Measurements from ENCODE around the gene ARHGEF40.
A peak's percentile ranks its signal among the peaks of the same experiment; 100 is the strongest.

The ARHGEF40 gene

GRCh38 chr14:21083565-21084325 lies 13.6 kb downstream of the ARHGEF40 start:
- DNase-seq (ENCODE audit: low spot score), result no peak

GRCh38 chr14:21084396-21084795 lies 14.3 kb downstream of the ARHGEF40 start:
- no peak for DNase-seq (ENCODE audit: low spot score)

GRCh38 chr14:21084998-21085853 lies 15.1 kb downstream of the ARHGEF40 start:
- no peak for DNase-seq (ENCODE audit: low spot score)

DNA sequence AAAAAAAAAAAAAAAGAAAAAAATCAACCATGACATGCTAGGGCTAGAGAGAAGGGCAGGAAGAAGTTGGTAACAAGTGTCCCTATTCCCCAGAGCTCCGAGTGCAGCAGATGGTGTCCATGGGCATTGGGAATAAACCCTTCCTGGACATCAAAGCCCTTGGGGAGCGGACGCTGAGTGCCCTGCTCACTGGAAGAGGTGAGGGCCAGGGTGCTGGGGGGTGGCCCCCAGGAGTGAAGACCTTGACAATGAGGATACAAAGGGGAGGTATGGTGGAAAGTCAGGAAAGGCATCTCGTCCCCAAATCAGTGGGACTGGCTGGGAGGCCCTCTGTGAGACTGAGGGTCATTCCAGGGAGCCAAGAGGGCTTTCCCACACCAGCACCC lies 16.8 kb downstream of the ARHGEF40 start:
- DNase-seq (ENCODE audit: low spot score), result no peak

DNA sequence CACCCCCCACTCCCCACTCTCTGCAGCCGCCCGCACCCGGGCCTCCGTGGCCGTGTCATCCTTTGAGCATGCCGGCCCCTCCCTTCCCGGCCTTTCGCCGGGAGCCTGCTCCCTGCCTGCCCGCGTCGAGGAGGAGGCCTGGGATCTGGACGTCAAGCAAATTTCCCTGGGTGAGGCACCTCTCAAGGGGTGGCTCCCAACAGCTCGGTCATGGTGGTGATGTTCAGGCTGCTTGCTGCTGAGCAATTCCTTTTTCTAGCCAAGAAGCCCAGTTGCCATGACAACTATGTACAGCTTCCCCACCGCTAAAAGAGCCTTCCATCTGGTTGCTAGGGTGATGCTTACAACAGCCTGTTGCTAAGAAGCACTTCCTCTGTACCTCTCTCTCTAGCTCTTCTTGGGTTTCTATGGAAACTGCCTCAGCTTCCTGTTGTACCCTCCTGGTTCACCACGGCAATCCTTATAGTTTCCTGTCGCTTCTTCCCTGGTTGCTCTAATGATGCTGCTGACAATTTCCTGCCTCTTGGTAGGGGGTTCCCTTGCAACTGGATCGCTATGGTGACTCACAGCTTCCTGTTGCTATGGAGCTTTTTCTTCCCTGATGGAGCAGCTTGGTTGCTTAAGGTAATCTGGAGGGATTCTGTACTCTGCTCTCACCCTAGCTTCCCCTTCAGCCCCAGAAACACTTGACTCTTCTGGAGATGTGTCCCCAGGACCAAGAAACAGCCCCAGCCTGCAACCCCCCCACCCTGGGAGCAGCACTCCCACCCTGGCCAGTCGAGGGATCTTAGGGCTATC lies 17.4 kb downstream of the ARHGEF40 start:
- peak; percentile 45 for DNase-seq (ENCODE audit: low spot score)

DNA sequence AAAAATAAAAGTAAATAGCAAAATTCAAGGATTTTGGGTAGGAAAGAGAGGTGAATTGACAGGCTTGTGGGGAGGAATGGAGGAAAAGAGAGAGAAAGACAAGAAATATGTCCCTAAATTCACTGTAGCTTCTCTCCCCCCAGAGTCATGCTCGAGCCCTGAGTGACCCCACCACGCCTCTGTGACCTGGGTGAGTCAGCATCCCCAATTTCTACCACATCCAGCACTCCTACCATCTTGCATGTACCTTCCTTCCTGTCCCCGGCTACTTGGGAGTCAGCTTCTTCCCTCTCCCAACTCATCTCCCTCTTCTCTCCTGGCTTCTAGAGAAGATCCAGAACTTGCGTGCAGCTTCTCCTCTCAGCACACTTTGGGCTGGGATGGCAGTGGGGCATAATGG lies 18.6 kb downstream of the ARHGEF40 start:
- DNase-seq (ENCODE audit: low spot score), result no peak

DNA sequence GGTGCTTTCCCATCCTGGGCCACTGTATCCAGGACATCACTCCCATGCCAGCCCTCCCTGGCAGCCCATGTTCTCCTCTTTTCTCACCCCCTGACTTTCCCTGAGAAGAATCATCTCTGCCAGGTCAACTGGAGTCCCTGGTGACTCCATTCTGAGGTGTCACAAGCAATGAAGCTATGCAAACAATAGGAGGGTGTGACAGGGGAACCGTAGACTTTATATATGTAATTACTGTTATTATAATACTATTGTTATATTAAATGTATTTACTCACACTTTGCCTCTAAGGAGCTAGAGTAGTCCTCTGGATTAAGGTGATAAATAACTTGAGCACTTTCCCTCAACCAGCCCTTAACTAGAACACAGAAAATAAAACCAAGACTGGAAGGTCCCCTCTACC lies 19.2 kb downstream of the ARHGEF40 start:
- no peak for DNase-seq (ENCODE audit: low spot score)

- DNase-seq (ENCODE audit: low spot score), result no peak
Observed at GRCh38 chr14:21089877-21090193, 19.7 kb downstream of the ARHGEF40 start.

DNA sequence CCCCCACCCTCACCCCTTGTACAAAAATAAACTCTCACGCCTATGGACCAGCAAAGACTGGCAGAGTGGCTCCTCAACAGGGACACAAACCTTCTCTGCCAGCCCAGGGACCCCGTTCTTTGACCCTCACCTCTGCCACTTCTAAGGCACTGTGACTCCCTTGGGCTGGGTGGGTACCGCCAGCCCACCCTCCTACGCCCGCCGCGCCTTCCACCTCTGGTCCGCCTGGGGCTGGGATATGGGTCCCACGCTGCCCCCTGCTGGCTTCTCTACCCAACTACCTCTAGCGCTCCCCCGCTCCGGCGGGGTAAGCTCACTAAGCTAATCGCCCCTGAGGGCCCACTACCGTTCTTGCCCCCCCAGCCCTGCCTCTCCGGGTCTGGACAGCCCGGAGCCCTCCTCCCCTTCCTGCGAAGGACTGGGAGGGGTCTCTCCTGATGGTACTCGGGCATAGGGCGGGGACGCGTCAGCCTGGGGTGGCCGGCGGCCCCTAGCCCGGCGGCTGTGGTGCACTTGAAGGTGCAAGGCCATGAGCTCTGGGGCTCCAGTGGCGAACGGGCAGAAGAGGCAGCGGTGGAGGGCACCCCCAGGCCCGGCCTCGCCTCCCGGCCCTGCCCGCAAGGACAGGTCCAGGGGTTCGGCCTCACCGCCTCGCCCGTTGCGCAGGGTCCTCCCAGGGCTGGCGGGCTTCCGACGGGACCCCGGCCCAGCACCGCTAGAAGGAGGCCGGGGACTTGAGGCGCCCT lies 20.3 kb downstream of the ARHGEF40 start:
- peak; percentile 74 for DNase-seq (ENCODE audit: low spot score)

DNA sequence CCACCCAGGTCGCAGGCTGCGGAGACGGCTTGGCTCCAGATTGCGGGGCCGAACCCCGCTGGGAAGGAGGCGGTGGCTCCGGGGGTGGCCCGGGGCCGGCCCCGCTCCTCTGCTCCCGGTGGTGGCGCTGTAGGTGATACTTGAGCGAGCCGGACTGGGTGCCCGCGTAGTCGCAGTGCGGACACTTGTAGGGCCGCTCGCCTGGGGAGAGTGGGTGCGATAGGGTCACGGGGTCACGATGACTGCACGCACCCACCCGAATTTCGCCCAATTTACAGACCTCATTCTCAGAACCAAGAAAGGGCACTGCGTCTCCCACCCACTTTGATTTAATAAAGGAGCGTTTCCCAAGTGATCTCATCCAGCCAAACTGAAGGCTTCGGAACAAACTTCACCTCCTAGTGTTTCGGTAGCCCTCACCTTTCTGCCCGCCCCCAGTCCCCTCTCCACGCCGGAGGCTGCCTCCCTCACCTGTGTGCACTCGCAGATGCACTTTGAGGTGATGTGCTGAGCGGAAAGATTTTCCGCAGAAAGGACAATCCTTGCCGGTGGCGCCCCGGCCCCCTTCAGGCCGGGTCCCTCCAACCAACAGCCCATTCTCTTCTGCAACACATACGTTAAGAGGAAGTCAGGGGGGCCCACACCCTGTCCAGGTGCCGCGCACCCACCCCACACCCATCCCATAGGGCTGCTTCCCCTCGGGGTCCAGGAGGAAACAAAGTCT lies 21.0 kb downstream of the ARHGEF40 start:
- no peak for DNase-seq (ENCODE audit: low spot score)

- no peak for DNase-seq (ENCODE audit: low spot score)
Observed at GRCh38 chr14:21091821-21092272, 21.7 kb downstream of the ARHGEF40 start.

- peak; percentile 83 for DNase-seq (ENCODE audit: low spot score)
Observed at GRCh38 chr14:21092273-21093011, 22.3 kb downstream of the ARHGEF40 start.

GRCh38 chr14:21093018-21093417 lies 22.9 kb downstream of the ARHGEF40 start:
- DNase-seq (ENCODE audit: low spot score), result no peak

- DNase-seq (ENCODE audit: low spot score), result no peak
Observed at GRCh38 chr14:21093769-21094681, 23.9 kb downstream of the ARHGEF40 start.

- DNase-seq (ENCODE audit: low spot score), result no peak
Observed at GRCh38 chr14:21095430-21096205, 25.5 kb downstream of the ARHGEF40 start.

- no peak for DNase-seq (ENCODE audit: low spot score)
Observed at GRCh38 chr14:21096438-21096837, 26.3 kb downstream of the ARHGEF40 start.

DNA sequence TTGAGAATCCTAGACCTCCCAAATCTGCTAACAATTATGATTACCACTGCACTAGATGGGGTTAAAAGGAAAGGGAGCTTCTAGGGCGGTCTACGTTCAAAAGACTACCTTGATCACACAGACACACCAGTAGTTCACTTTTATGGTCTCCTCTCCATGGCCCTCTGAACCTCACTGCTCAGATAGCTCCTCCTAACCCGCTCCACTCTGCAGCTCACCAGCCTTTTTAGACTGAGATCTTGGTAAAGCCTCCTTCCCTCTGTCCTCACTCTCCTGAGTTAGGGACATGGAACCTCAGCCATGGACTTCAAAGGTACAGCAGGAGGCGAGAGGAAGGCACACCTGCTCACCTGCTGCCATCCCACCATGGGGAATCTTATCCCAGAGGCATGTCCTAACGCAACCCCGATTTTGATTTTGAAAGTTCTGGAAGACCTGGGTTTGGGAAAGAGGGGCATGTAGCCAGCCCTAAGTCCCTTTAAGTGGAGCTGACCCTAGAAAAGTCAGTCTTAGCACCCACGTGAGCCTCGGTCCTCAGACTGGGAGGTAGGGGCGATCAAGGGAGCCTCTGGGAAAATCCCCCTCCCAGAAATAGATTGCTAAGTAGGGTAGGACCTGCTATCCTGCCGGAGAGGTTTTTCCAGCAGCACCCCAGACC lies 27.0 kb downstream of the ARHGEF40 start:
- no peak for DNase-seq (ENCODE audit: low spot score)

DNA sequence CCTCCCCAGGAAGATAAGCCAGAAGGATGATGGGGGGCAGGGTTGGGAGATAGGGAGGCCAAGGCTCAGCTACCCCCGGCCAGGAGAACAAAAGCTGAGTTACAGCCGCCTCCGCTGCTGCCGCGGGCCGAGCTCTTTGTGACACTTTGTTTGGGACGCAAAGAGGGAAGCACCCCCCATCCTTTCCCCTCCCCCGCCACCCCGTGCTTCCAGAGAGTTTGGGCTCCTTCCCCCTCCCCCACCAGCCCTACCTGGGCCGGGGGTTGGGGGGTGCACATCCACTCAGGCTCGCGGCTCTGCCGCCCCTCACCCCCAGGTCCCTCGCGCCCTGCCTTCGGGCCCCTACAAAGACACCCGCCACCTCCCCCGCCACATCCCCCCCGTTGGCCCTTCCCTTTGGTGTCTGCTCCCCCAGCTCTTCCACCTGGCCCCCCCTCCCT lies 27.6 kb downstream of the ARHGEF40 start:
- no peak for DNase-seq (ENCODE audit: low spot score)
